HL-60/S4 treated with phorbol 12-myristate 13-acetate at 8.2 ng/mL for 4 days and 3 days (cell line): ENCODE results near the gene ABHD8.

ENCODE experiments used
- in situ Hi-C: fragments of 300-500 bp; cut with MboI; formaldehyde crosslinking; loops from 2 replicates; pipeline ENCODE4 v1.15.0; 2022; ENCODE audit warnings: low sequenced_read_pairs

ABHD8 gene

GRCh38 chr19:17333611-17334413 lies 30.6 kb upstream of the ABHD8 start:
- in situ Hi-C loops: no loop called here

DNA sequence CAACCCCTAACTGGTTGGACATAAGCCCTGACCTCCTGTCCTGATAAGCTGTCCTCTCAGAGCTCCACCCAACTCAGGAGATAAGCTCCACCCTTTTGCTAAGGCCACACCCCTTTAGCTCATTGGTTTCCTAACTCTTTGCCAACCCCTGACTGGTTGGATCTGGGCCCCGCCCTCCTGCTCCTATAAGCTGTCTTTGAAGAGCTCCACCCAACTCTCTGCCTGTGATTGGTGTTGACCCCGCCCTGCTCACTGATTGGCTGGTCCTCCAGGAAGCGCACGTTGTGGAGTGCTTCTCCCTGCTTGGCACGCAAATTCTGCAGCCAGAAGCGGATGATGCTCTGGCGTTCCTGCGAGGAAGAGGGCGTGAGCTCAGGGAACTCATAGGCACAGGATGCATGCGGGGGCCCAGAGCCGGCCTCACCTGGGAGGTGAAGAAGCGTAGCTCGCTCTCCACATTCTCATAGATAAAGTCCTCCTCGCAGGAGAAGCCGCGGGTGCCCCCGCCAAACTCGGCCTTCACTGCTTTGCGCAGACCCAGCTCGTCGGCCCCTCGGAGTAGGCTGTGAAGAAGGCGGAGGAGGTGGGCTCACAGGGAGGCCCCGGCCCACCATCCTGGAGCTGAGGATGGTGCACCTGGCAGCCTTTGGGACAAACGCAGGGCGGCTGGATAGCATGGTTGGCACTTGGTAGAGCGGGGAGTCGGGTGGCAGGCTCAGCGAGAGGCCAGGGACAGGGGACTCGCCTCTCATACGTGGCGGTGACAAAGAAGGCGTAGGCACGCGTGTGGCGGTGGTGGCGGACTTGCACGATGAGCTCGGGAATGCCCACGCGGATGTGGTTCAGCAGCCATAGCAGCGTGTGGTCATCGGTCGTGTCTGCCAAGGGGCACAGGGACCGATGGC lies 29.7 kb upstream of the ABHD8 start:
- in situ Hi-C loops: no loop called here

- in situ Hi-C loops: no loop called here
These were observed 29.1 kb upstream of the ABHD8 start for GRCh38 chr19:17332360-17332676.

- in situ Hi-C loops: no loop called here
These were observed 27.9 kb upstream of the ABHD8 start for GRCh38 chr19:17331045-17331558.

GRCh38 chr19:17330262-17331044 lies 27.2 kb upstream of the ABHD8 start:
- in situ Hi-C loops: no loop called here

DNA sequence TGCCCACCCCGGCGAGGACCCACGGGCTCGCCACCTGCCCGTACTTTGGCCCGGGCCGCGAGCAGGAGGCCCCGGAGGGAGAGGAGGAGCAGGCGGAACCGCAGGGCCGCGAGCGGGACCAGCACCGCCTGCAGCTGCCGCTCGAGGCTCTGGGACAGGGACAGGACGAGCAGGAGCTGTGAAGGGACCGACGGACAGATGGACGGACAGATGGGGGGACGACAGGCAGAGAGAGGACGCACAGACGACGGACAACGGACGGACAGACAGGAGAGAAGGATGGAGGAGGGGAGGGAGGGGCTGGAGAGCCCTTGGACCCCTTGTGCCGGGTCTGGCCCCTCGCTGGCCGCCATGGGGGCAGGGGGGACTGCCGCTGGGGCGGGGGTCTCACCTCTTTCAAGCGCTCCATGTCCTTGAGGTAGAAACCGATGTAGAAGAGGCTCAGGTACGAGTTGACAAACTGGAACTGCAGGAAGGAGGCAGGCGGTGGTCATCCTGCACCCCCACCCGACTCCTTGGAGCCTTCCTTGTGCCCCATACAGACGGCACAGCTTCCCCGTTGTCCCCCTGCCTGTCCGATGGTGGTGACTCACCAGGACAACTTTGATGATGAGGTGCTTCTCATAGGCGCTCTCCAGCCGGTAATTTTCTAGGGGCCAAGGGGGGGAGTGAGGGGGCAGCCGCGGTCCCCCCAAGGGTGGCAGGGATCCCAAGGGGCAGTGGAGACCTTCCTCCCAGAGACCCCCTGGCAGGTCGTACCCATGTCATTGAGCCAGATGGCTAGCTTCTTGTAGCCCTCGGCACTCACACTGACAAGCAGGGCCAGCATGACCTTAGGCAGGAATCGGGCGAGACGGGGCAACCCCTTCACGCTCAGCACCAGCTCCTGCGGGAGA lies 26.4 kb upstream of the ABHD8 start:
- in situ Hi-C loops: no loop called here

DNA sequence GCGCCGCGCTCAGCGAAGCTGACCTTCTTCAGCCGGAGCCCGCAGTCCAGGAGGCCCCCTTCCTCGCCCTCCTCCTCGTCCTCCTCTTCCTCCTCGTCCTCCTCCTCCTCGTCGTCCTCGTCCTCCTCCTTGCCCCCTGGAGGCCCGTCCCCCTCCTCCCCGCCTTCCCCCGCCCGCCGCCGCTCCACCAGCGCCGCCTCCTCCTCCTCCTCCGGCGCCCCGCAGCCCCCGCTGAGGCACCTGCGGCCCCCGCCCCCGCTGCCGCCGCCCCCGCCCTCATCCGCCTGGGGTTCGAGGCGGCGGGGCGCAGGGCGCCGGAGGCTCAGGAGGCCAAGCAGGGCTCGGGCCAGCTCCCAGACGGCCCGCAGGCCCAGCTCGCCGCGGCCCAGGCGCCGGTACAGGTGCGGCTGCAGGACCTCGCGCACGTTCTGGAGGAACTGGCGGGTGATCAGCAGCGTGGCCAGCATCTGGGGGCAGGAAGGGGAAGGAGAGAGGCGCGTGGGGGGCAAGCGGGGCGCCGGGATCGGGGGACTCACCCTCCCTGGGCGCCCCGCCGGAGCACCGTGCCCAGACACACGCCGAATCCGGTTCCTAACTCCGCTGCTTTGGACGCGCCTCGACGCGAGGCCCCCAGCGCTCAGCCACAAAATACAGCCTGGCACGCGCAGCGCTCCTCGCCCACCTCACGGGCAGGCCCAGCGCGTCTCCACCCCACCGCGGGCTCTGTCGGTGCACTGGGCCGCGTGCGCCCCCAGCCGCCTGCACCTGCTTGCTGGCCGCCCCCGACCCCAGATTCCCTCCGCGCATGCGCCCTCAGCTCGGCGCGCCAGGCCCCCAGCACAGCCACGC lies 25.5 kb upstream of the ABHD8 start:
- in situ Hi-C loops: no loop called here

- in situ Hi-C loops: no loop called here
These were observed 24.7 kb upstream of the ABHD8 start for GRCh38 chr19:17327654-17328516.

- in situ Hi-C loops: no loop called here
These were observed 23.9 kb upstream of the ABHD8 start for GRCh38 chr19:17327068-17327653.

DNA sequence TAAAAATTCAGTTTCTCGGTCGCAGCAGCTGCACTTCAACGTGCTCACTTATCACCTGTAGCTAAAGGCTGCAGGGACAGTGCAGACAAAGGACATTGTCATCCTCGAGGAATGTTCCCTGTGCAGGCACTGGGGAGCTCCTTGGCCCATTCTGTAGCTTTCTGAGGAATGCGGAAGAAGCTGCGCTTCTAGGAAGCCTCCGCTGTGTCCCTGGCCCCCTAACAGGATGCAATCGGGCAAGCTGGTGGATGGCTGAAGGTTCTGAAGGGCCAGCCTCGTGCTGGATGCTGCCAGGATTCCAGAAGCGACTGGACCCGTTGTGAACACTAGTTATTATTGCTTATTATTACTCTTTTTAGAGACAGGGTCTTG lies 23.4 kb upstream of the ABHD8 start:
- in situ Hi-C loops: no loop called here

GRCh38 chr19:17325881-17326594 lies 22.8 kb upstream of the ABHD8 start:
- in situ Hi-C loops: no loop called here

DNA sequence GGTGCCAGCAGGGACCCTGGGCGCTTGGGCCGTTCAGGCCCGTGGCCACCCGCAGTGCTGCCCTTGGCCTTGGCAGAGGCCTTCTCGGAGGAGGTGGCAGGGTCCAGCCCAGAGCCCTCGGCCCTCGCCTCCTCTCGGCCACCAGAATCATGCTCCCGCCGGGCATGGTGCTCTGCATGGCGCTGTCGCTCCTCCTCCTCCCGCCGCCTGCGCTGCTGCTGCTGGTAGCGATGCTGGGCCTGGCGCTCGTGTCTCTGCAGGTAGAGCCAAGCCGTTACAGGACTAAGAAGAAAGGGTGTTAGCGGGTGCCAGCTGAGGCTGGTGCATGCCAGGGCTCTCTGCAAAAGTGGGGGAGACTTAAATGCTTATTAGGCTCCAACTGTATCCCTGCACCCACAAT lies 21.9 kb upstream of the ABHD8 start:
- in situ Hi-C loops: no loop called here

DNA sequence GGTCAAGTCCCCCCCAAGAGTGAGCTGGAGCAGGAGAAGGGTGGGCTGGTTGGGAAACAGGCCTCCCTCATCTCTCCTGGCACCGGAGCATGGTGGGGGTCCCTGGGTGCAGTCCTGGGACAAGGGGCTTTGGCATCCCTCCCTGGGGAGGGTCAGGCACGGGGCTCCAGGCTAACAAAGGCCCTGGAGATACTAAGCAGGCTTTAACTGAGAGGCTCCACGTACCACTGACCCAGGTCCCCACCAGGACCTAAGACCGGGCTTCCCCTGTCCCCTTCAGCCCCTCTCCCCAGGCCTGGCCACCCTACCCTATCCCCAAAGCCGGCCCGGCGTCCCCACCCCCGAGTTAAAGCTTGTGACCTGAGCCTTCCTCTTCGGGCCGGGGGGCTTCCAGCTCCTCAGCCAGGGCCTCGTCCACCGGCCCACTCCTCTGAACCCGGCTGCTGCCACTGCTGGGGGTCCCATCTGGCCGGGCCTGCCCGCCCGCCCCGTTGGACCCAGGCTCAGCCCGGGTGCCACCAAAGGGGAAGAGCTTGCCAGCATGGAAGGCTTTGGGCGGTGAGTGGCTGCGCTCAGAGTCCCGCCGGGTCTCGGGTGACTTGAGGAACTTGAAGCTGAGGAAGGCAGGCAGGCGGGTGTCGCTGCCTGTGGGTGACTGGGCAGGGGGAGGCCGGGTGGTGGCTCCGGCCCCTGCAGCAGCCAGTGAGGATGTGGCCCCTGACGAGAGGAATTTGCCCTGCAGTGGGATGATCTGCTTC lies 21.3 kb upstream of the ABHD8 start:
- in situ Hi-C loops: no loop called here

DNA sequence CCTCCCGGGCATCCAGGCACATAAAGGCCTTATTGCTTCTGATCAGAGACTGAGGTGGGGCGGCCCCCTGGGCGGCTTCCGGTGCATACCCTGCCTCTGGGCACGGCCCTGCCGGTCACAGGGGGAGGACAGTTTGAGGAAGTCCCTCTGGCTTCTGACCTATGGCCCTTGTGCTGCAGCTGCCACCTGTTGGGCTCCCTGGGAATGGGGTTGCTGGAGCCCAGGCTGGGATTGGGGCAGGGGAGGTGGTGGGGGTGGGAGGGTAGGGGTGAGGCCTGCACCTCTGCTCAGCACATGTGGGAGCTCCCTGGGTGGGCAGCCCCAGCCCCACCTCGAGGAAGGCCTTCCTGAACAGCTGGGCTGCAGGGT lies 20.7 kb upstream of the ABHD8 start:
- in situ Hi-C loops: no loop called here

GRCh38 chr19:17323300-17323963 lies 20.2 kb upstream of the ABHD8 start:
- in situ Hi-C loops: no loop called here

DNA sequence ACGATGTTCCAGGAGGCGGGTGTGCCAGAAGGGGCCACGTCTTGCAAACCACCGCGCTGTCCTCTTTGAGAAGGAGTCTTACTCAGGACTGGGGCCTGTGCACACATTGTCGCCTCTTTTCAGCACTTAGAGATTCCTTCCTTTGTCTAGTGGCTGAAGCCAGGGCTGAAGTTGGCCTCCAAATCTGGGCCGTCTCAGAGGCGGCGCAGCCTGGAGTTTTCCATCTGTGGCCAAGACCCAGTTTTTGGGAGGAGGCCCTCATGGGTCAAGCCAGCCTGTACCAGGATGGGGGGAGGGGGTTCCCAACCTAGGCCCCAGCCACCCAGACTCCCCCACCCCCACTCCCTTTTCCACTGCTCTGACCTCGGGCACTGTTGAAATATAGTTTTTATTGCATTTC lies 19.6 kb upstream of the ABHD8 start:
- in situ Hi-C loops: no loop called here
